T47D (cell line): ENCODE measurements around the gene KCNIP4.

Source experiments
- DNase-seq, 2 experiments: peaks; one replicate each; pipeline versions ENCODE4 v3.0.0 to v3.0.0-alpha.2; 2011 to 2012; ENCODE audit warnings: low read depth in 1 of 2, low spot score in 1 of 2
- JUND ChIP-seq: IDR thresholded peaks from 2 replicates; pipeline ENCODE4 v1.6.1; 2012; ENCODE audit warnings: low read depth
- in situ Hi-C: cut with HindIII; loops from 2 replicates; pipeline ENCODE4 v1.10.0; 2016; ENCODE audit warnings: low sequenced_read_pairs, low pct_unique_long_range_greater_than_20kb

KCNIP4 gene

DNA sequence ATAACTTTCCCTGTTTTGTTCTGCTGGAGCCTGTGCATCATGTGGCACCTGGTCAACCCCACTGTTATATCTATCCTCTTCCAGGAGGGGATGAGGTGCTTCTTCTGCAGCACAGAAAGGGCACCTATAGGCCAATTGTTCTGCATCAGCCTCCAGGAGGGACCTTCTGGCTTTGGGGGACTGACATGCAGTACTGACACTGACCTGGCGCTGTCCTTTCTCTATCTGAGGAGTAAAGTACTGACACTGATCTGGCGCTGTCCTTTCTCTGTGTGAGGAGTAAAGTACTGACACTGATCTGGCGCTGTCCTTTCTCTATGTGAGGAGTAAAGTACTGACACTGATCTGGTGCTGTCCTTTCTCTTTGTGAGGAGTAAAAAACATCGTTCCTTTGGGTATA lies 749.9 kb downstream of the KCNIP4 start:
- no peak for DNase-seq
- no peak for TF ChIP-seq JUND
- in situ Hi-C loops, result no loop called here

DNA sequence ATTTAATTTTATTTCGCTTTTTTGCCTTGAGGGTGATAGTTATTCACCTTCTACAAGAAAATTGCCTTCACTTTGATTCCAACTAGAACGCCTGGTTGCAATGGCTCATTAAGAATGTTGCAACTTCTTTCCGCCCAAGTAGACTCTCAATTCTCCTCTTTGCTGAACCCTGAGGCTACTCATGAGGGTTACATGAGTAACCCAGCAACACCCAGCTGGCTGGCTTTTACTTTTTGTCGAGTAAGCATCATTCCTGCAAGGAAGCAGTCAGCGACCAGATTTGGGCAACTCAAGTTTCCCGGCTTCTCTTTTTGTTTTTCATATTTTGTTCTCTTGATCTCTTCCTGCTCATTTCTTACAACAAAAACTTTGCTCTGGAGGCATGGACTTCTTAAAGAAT lies 752.9 kb downstream of the KCNIP4 start:
- TF ChIP-seq JUND, result no peak
- DNase-seq, result no peak
- in situ Hi-C loops, result no loop called here

DNA sequence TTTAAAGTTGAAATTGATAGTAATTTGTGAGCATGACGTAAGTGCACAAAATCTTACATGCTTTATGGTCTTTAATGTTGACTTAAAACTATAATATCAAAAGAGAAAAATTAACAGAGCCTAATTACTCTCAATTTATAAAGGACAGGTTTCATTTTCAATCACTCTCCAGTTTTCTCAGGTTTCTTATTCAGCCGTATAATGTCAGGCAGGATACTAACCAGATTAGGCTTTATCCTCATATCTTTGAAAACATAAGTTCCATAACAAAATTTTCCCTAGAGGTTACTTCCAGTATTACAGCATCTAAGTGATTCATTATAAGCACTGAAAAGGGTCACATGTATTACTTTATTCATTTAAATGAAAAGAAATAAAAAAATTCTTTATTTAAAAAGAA lies 756.2 kb downstream of the KCNIP4 start:
- in situ Hi-C loops, result no loop called here
- DNase-seq, result peak in 1 of 2 experiments; percentile 1
- TF ChIP-seq JUND, result no peak

DNA sequence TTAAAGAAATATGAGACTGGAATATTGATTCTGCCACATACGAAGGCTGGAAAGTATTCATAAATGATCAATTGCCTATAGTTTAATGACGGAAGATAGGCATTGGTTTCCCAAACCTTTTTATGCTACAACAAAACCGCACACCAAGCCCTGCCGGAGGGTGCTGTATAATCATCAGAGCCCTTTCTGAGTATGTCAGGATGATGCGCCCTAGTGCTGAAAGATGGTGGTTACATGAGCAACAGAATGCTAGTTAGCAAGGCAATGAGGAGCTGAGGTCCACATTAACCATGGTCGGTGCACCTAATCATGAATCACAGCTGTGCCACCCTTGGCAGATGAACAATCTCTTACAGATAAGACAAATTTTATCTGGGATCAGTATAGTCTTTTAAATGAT lies 757.3 kb downstream of the KCNIP4 start:
- DNase-seq, result no peak
- no peak for TF ChIP-seq JUND
- in situ Hi-C loops, result no loop called here

DNA sequence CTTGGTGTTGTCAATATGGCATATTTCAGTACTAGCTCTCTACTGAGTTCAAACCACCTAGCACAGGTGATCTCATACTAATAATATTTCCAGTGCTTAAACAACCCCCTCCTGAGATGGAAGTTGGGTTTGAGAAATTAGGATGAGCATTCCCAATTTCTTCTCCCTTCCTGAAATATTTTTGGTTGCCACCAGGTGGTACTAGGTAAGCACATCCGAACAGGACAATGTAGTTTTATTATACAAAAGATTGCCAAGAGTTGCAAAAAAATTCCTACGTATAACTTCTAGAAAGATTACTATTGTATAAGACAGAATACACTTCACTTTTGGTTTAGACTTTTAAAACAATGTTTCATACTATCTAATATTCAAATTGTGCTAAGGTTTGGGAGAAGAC lies 763.8 kb downstream of the KCNIP4 start:
- DNase-seq, result no peak
- in situ Hi-C loops, result no loop called here
- TF ChIP-seq JUND, result no peak

DNA sequence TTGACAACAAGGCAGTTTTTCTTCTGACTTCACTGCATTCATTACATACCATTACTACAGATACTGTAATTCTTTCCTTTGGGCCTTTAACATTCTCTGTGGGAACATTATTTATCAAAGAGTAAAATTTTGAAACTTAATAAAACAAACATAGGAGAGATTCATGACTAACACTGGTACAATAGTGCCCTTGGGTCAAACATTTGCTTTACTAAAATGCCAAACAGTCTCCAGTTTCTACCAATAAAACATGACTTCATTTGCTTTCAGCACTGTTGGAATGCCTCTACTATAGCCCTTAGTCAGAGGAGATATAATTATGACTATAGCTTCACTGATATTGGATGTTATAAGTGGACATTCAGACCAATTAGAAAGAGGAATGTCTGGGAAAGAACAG lies 766.9 kb downstream of the KCNIP4 start:
- no peak for DNase-seq
- in situ Hi-C loops, result no loop called here
- no peak for TF ChIP-seq JUND

DNA sequence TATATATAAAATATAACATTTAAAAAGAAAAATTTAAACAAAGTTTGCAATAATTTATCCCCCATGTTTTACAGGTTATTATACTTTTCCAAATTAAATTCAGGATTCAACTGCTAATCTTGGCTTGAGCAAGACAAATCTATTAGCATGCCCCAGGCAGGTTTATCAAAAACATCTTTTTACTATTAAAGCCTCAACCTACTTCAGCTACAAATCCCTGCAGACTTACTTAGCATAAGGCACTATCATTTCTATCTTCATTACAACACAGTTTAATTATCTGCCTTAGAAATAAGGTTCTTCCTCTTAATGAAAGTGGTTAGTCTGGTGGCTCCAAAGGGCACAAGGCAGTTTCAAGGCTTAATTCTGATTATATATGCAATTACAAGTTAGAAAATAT lies 770.7 kb downstream of the KCNIP4 start:
- TF ChIP-seq JUND, result no peak
- no peak for DNase-seq
- in situ Hi-C loops, result no loop called here

DNA sequence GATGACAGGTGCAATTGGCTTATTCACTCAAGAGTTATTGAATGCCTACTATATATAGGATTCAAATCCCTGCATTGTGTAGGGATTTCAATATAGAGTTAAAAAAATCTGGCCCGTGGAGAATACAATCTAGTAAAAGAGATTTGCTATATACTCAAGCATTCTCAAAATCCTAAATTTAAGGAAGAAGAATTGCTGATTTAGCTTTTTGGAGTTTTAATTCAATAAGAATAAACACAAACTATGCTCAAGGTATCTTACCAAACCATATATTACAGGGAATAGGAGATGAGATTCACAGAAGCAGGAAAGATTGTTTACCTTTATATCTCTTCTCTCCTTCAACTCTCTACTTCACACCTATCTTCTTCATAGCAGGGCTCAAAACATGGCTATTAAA lies 771.5 kb downstream of the KCNIP4 start:
- in situ Hi-C loops, result no loop called here
- DNase-seq, result no peak
- TF ChIP-seq JUND, result no peak

DNA sequence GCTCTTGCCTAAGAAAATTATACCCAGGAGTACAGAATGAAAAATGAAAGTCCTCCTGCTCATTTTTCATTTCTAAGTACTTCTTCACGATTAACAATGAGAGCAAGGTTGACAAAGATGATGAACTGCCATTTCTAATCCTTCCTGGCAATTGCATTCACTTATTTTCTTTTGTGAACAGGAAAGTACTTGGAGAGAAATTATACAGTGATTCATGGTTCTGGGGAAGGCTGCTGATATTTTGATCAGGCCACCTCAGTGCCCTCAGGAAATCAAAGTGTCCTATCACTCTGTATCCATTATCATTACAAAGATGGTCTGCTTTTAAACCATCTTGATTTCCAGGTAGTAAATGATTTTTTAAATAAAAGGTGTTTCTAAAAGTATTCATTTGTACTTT lies 780.9 kb downstream of the KCNIP4 start:
- no peak for DNase-seq
- in situ Hi-C loops, result no loop called here
- no peak for TF ChIP-seq JUND

DNA sequence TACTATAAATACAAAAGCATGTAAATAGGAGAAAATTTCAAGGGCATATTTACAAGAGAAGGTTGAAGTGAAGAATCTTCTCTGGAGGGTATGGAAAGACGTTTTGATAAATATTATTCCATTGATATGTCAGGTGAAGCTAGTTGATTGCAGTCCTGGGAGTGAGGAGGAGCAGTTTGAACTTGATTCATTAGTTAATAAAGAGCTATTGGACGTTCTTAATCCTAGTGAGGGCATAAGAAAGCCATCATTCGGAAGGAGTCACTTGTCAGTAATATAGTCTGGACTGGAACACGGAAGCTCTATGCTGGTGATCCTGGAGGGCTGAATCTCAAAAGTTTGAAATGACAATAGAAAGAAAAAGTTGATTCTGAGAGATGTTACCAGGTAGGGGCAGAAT lies 793.2 kb downstream of the KCNIP4 start:
- in situ Hi-C loops, result no loop called here
- no peak for DNase-seq
- TF ChIP-seq JUND, result no peak

DNA sequence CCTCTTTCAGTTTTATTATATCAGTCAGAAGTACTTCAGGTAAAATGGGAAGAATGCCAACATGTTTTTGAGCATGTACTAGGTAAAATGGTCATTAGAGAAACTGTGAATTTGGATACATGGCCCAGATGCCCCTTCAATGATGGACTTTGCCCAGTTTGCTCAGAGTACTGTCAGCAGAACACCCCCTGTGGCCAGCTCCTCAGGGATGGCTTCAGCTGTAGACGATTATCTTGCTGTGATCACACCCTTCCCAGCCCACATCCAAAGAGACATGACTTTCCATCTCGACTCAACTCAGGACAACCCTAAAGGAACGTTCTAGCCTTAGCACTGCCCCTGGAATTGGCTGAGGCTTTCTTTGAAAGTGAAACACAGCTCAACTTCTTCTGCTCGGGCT lies 809.2 kb downstream of the KCNIP4 start:
- no peak for TF ChIP-seq JUND
- no peak for DNase-seq
- in situ Hi-C loops, result no loop called here

DNA sequence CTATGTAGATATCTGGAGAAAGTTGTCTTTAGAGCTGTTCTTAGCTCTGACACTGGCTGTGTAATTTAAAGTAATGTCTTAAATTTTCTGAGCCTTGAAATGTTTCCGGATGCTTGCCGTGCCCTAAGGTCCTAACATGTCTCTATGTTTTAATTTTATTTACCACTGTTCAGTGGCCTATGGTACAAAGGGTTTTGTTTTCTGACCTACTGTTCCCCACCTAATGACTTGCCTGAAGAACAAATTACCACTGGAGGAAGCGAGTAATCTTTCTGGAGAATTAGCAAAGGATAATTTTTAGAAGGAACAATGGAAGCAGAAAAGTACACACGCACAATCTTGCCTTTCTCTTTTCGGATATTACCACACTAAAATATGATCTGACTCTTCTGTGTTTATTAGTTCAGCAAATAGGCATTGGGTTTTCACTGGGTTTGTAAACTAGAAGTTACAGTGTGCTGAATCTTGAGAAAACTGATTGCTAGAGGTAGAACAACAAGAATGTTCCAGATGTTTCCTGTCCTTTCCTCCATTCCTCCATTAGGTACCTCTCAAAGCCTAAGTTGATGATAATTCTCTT lies 812.4 kb downstream of the KCNIP4 start:
- in situ Hi-C loops, result no loop called here
- no peak for TF ChIP-seq JUND
- DNase-seq, result no peak

DNA sequence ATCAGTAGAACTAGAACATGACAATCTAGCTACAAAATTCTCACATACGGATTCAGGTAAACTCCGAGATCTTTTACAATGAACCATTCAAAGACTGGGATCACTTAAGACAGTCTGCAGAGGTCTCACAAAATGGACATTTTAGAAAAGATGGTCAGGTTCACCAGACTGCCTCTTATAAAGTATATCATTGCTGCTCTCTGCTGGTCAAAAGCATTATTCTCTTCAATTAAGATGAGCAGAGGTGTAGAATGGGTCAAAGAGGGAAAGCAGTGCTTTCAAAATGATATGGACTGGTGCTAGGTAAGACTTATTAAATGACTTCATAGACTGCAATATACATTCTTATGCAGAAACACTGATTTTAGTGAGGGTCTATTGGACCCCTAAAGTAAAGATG lies 813.6 kb downstream of the KCNIP4 start:
- TF ChIP-seq JUND, result no peak
- in situ Hi-C loops, result no loop called here
- peak in 1 of 2 experiments; percentile 39 for DNase-seq

DNA sequence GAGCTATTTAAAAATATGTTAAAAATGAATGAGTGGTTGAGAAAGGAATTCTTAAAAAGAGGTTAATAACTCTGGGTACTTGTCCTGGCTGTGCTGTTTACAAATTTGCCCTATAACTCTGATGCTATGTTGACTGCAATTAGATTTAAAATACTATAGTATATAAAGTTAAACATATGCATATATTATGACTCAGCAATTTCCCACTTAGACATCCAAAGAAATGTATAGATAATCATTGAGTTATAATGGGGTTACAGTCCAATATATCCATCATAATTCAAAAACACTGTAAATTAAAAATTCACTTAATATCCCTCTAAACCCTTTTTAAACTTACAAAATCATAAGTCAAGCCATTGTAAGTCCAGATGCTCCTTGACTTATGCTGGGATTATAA lies 818.0 kb downstream of the KCNIP4 start:
- TF ChIP-seq JUND, result no peak
- in situ Hi-C loops, result no loop called here
- DNase-seq, result no peak
